Urothelium cell line (cell line): ENCODE results near the gene KIAA0040.
A peak's percentile ranks its signal among the peaks of the same experiment; 100 is the strongest.

ENCODE experiments used
- DNase-seq: peaks from one replicate; pipeline ENCODE4 v3.0.0; 2011; ENCODE audit warnings: low spot score, mixed read lengths
- FAIRE-seq: peaks from 2 replicates; lab custom pipeline; 2011; peaks lifted over from hg19 to GRCh38; lab: Jason Lieb, UNC

The KIAA0040 gene

DNA sequence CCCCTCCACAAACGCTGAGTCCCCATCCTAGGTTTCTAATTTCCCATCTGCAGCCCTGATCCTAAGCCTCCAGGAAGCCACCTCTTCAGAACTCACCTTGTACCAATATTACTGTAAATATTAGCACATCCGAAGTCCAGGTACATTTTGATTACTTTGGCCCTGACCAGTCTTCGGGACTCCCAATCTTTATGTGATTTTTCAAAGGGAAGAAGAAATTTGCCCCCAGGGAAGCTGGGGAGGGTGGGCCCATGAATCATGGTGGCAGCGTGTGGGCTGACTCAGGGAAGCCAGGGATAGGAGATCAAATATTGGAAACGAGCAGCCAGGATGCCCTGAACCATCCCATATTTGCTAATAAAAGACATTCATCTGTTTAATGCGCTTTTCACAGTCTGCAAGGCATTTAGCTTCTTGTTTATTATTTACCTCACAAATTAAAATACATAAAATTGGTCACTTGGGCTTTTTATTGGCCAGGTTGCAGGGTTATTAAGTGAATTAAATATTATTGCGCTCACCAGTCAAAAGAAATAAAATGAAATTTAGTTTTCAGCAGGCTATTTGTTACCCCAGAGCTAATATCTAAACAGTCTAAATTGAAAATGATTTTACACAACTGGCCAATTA is 46.6 kb downstream of the KIAA0040 start:
- DNase-seq = no peak
- FAIRE-seq = no peak

DNA sequence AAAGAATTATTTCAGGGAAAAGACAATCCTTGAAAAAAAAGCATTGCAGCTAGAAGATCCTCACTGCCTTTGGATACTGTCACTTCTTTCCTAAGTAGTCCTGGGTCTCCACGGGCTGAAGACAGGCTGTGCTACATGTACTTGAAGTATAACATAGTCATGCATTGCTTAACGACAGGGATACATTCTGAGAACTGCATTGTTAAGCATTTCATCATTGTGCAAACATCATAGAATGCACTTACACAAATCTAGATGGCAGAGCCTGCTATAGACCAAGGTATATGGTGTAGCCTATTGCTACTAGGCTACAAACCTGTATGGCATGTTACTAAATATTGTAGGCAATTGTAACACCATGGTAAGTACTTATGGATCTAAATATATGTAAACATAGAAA is 54.0 kb downstream of the KIAA0040 start:
- no peak for FAIRE-seq
- DNase-seq = no peak

DNA sequence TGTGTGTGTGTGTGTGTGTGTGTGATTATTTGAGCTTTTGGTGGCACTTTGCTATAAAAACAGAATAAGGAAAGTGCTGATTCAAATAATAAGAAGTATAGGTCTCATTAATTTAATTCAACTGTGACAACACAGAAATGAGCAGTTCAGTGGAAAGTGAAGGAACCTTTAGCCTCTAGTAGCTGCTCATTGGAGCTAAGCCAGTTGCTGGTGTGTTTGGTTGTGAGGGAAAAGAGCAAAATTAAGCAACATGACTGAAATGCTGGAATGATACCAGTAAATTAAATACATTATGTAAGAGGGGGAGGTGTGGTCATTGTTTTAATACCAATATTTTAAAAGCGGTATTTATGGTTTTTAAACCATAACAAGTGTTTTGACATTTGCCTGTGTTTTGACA is 55.2 kb downstream of the KIAA0040 start:
- no peak for DNase-seq
- no peak for FAIRE-seq

DNA sequence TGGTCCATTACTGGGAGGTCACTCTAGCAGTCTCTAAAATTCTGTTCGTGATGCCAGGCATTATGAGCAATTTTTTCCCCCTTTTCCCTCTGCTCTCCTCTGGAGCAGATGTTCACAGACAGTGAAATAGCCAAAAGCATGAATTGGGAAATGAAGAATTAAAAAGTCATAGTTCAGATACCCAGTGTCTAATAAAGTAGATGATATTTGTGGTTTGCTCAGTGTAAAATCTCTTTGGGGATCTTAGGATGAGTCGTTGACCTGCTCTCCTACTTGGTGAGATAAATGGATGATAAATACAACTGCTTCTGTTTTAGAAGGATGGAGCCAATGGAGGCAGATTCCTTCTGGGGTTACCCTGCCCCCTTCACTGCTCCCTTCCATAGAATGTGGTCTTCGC is 56.3 kb downstream of the KIAA0040 start:
- FAIRE-seq = no peak
- DNase-seq = no peak

DNA sequence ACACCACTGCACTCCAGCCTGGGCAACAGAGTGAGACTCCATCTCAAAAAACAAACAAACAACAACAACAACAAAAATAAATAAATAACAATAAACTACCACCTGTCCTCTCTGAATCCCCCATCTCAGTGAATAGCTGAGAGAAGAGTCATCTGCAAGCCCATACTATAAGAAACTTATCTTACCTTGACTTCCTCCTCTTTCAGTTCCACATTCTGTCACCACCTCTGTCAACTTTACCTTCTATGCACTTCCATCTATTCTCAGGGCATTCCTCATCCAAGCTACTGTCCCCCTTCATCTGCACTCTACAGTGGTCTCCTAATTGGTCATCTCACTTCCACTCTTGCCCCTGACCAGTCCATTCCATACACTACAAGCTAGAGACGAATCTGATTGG is 58.1 kb downstream of the KIAA0040 start:
- FAIRE-seq = no peak
- no peak for DNase-seq

DNA sequence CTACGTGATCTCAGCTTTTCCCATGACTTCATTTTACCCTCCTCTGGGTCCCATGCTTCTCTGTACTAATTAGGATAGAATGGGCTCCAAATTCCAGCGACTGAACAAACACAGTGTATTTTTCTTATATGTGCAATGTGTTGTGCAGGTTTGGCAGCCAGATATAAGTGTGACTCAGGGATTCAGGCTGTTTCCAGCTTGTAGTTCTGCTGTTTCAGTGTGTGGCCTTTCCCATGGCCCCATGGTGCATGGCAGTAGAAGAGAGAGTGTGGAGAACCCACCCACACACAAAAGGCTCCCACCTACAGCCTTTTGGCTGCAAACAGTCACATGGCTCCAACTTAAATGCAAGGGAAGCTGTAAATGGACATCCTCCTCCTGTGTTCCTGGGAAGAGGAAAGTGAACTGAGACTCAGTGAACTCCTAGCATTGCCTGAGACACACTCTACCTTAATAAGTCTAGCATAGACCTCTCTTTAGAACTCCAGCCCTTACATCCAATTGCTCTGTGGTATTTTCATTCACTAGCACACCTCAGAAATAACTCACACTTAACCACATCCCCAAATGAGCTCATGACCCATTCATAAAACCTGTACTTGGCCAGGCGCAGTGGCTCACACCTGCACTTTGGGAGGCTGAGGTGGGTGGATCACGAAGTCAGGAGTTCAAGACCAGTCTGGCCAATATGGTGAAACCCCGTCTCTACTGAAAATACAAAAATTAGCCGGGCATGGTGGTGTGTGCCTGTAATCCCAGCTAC is 58.7 kb downstream of the KIAA0040 start:
- DNase-seq (no peak), FAIRE-seq (no peak)

DNA sequence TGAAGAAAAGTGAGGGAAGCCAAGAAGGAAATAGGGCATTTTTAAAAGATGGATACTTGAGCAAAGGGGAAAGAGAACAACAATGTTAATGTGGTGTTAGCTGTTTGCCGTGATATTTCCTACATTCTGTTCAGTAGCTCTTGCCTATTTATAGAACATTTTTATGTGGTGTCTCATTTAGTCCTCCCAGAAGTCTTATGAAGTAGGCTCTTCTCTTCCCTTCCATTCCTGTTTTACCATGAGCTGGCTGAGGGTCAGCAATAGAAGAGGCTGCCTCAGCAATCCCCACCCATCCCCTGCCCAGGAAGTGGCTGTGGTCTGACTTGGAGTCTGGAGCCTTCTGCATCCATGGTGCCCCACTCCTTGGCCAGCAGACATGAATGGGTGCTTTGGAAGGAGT is 60.1 kb downstream of the KIAA0040 start:
- DNase-seq = peak; percentile 25
- FAIRE-seq = no peak

DNA sequence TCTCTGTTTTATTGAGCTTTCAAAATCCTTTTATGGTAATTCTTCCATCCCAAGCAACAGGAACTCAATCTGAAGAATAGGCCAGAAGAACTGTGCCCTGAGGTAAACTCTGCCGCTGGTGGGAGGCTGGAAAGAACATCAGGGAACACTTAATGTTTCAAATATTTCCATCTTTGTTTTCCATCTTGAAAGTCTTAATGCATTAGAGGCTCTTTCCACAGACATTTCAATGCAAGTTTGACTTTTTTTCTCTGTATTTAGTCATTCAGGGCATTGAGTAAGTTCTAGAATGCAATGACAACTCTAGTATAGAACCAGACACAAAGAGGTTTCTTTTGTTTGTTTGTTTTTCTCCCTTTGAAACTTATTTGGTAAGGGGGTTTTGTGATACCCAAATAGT is 61.5 kb downstream of the KIAA0040 start:
- no peak for FAIRE-seq
- no peak for DNase-seq

DNA sequence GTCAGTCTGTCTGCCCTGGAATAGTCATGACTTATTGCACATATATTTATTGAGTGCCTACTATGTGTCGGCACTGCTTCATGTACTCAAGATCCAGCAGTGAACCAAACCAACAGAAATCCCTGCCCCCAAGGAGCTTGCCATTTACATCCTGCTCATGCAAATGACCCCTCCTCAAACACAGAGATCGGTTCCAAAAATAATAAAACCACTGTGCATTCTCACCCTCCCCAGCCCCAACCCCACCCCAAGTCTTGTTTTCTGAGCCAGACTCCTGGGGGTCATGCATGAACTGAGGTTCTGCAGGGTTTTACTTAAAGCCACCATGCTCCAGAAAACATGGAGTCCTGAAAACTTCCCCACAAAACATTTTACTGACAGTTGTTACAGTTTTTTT is 61.9 kb downstream of the KIAA0040 start:
- DNase-seq (no peak), FAIRE-seq (no peak)

DNA sequence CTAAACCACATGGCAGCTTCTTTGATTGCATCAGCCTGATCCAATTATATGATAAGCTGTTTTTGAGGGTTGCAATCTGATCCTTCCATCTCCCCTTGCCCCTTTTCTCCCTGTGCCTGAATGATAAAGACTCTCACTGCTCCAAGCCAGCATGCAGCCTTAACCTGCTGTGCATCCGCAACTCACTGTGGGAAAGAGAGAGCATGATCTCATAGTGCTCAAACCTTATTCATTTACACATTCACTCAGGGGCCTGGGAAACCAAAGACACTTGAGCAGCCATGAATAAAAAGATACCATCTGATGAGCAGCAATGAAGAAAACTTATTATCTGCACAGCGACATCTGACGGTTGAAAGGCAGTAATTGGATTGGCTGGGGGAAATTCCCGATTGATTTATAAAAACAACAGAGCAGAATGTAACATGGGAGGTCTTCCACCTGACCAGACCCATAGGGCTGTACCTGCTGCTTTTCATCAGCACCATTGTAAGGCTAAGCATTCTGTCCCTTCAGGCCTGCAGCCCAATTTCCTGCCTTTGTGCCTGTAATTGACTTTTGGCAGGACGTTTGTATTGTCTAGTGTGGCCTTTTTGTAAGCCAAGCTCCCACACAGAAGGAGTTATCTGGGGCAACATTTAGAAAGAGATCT is 62.5 kb downstream of the KIAA0040 start:
- DNase-seq = no peak
- FAIRE-seq = no peak

DNA sequence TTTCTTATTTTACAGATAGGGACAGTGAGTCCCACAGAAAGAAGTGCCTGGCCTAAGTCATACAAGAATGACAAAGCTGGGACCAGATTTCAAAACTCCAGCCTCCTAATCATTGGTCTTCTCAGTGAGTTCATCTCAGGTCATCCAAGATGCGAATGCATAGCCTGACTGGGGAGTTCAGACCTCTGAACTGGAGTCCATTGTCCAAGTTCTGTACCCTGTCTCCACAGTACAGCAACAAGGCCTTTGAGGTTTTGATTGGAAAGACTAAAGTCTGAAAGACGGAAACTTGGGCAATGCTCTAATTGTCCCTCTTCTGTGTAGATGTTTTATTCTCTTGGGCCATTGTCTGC is 63.0 kb downstream of the KIAA0040 start:
- FAIRE-seq (no peak), DNase-seq (no peak)

DNA sequence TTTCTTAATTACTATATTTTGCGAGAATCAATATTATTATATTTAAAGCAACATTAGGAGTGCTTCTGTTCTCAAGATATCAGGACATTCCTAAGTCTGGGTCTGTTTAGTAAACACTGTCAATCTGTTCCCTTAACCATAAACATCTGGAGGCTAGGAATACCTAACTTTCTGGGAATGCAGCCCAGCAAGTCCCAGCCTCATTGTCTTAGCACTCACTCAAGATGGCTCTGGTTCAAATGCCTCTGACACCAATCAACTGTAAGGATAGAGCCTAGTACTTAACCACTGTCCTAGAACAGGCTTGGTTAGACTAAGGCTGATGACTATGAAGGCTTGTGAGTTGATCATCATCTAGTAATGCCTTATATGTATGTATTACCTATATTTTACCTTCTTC is 63.4 kb downstream of the KIAA0040 start:
- FAIRE-seq (no peak), DNase-seq (no peak)

DNA sequence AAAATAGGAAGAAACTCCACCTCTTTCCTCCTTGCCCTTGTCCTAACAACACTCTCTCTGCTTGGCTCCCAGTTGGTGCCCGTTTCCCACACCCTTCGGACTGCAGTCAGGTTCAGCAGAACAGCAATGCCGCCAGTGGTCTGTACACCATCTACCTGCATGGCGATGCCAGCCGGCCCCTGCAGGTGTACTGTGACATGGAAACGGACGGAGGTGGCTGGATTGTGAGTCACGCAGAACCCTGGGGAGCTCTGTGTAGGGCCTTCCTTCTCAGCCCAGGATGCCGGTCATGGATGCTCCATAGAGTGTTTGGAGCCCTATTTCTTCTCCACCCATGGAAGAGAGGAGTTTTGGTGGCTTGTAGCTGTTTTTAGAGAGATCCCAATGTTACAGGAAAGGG is 64.1 kb downstream of the KIAA0040 start:
- DNase-seq (no peak), FAIRE-seq (no peak)

DNA sequence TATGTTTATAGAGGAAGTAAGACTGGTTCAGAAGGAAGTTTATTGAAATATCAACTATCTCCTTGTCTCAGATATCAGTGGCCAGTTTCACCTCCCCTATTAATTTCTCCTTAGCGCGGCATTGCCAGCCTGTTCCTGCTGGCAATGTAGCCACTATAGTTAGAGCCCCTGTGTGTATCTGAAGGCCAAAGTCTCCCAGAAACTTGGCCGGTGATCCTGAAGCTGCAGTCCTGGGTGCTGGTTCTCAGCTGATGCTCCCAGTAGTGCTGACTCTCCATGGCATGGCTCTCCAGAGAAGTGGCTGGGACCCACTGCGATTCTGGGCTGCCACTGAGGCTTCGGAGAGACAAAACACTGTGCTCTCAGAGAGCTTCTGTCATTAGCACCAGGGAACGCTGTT is 65.0 kb downstream of the KIAA0040 start:
- no peak for FAIRE-seq
- no peak for DNase-seq

DNA sequence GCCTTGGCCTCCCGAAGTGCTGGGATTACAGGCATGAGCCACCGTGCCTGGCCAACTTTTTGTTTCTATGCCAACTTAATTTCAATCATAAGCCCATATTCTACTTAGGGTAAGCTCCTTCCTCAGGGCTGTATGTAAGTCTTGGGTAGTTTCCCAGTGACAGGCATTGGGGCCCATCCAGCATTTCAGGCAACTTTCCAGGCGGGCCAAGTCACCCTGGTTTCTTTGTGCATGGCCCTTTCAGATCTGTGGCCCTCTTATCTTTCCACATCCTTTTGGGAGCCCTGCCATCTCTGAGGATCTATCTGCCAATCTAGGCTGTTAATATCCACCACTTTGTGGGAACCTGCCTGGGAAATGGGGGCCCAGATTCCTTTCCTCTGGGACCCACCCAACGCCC is 66.2 kb downstream of the KIAA0040 start:
- DNase-seq (no peak), FAIRE-seq (no peak)

DNA sequence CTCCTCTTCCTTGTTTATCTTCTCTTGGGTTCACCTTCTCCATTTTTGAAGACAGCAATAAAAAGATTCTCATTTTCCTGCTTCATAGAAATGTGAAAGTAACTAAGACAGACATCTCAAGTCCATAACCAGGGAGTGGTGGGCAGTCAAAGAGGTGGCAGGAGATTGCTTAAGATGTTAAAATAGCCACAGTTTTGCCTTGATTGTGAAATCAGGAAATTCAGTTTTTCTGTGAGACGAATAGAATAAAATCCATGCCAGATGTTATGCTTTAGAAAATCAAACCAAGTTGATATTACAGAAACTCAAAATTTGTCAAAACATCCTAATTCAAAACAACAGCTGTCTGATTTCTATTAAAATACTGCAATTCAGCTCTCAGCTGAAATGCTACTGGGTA is 67.7 kb downstream of the KIAA0040 start:
- FAIRE-seq = no peak
- DNase-seq = no peak

DNA sequence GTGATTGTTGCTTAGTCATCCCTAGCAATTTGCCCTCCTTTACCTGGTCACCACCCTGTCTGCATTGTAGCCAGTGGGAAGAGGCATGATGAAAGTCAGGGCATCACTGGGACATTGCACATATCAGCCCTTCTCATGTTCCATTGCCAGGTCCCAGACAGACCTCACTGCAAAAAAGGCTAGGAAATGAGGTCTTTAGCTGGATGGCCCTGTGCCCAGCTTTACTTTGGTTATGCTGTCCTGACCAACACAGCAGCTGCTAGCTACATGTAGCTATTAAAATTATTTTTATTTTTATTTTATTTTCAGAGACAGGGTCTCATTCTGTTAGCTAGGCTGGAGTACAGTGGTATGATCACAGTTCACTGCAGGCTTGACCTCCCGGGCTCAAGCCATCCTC is 72.1 kb downstream of the KIAA0040 start:
- FAIRE-seq = no peak
- no peak for DNase-seq

DNA sequence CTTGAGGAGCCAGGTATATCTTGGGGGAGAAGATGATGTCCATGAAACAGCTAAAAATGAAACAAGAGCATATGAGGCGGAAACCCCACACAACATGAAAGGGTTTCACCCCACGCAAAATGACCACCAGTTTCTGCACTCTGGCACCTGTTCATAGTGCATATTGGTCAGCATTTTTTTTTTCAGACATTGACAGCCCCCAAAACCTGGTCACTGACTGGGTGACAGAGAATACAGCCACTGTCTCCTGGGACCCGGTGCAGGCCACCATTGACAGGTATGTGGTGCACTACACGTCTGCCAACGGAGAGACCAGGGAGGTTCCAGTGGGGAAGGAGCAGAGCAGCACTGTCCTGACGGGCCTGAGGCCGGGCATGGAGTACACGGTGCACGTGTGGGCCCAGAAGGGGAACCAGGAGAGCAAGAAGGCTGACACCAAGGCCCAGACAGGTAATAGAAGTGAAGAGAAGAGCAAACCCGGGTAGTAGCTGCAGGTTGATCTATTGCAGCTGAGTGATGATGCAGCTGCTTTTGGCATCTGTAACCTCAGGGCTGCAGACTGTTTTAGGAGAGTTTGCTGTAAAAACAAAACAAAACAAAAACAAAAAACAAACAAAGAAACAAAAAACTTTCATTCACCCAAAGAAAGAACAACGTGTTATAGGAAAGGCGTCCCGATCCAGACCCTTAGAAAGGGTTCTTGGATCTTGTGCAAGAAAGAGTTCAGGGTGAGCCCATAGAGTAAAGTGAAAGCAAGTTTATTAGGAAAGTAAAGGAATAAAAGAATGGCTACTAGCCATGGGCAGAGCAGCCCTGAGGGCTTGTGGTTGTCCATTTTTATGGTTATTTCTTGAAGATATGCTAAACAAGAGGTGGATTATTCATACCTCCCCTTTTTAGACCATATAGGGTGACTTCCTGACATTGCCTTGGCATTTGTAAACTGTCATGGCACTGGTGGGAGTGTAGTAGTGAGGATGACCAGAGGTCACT is 73.9 kb downstream of the KIAA0040 start:
- no peak for DNase-seq
- FAIRE-seq = no peak

DNA sequence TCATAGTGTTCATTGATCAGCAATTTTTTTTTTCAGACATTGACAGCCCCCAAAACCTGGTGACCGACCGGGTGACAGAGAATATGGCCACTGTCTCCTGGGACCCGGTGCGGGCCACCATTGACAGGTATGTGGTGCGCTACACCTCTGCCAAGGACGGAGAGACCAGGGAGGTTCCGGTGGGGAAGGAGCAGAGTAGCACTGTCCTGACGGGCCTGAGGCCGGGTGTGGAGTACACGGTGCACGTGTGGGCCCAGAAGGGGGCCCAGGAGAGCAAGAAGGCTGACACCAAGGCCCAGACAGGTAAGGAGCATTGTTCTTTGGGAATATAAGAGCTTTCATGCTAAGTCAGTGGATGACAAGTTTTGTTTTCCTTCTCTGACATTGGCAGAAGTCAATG is 75.7 kb downstream of the KIAA0040 start:
- no peak for DNase-seq
- FAIRE-seq = no peak

DNA sequence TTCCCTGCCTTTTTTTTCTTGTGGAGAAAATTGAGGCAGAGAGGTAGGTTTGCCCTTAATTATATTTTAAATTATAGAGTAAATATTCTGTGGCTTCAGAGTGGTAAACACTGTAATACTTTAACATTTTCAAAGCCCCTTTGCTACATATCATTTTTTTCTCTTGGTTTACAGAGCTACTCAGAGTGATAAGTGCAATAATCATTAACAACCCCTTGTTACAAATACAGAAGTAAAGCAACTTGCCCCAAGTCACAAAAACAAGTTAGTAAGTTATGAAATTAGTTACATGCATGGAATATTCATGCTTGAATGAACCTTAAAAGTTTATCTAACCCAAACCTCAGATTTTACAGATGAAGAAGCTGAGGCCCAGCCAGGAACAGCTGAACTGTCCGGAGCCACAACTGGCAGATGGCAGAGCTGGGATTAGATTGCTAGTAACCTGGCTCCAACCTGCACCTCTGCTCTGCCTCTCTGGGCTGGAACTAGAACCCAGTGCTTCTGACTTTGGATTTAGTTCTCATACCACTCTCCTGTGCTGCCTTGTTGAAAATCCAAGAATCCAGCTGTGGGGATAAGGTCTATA is 76.3 kb downstream of the KIAA0040 start:
- FAIRE-seq (no peak), DNase-seq (no peak)

DNA sequence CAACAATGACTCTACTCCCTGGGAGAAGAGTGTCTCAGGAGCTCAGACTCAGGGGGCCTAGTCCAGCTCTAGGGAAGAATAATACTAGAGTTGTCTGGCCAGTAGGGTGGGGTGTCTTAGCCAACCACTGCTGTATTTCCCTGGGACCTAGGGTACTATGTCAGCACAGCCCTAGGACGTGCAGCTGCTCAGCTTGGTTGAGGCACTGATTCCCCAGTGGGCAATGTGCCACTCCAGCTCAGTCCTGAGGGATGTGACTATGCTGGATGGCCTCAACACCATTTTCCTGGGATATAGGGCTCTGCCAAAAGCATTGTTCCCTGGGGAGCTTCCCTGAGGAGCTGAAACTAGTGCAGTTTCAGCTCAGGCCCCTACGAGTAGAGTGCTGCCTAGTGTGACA is 77.6 kb downstream of the KIAA0040 start:
- DNase-seq (no peak), FAIRE-seq (no peak)
